GM19395 (cell line): ENCODE results near the gene MAB21L2.
"Not testable (repeated sequence)": the region's sequence is repeated elsewhere in the genome, so short reads cannot be mapped to it uniquely, and the experiment has no call there.

Experiments used
- ATAC-seq: cut with Tn5 transposase; IDR thresholded peaks from one replicate; pipeline ENCODE4 v1.9.1; 2021; ENCODE audit warnings: mild to moderate bottlenecking, moderate library complexity; ENCODE audit not compliant: unreplicated experiment

The MAB21L2 gene

DNA sequence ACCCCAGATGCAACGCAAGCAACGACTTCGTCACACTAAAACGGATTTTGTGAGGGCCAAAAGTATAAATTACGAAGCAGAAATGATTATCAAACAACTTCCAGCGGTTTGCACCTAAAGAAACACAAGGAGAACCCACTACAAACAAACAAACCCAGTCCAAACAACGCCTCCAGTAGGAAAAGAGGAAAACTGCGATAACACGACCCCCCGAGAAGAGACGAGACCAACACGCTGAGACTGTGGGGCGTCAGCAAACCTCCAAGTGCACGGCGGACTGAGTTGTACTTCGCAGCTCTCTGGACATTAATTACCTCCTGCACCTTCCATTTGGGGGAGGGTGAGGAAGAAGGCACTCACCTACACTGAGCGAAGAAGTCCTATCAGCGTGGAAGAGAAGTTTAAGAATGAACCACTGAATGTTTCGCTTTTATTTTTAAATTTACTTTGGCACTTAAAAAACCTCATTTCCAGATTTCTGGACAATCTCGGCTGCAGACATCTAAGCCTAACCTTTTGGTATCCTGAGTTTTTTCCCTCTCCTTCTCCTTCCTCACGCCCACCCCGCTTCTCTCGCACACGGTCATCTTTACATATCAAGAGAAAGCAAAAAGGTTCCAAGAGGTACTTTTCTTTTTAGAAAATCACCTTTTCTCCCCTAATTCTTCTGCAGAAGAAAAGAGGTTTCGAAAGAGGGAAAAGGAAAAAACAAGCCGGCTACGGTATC lies at the start of gene MAB21L2:
Gene MAB21L2 (plus strand): TSS at position 6 of the 727 bp plus-strand sequence. CDS start 879 bp downstream, outside the sequence.
- no peak for ATAC-seq

GRCh38 chr4:150533673-150534072 lies 48.3 kb upstream of the MAB21L2 start:
- ATAC-seq = no peak

DNA sequence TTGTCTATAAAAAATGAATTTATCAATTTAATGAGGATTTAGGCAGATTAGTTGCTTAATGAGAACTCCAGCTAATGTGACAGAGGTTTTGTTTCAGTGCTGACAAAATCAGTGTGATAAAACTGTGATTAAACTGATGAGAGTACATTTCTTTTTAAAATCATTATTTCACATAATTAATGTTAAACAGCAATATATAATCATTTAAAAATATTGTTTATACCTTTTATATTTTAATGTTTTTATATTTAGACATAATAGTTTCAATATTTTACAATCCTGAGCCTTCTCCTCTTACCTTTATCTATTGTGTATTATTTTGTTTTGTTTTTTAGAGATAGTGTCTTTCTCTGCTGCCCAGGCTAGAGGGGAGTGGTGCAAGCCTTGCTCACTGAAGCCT lies 47.1 kb upstream of the MAB21L2 start:
- no peak for ATAC-seq

- ATAC-seq = not testable (repeated sequence)
These were observed 44.0 kb upstream of the MAB21L2 start for GRCh38 chr4:150537911-150538310.

GRCh38 chr4:150540536-150540935 lies 41.4 kb upstream of the MAB21L2 start:
- no peak for ATAC-seq

DNA sequence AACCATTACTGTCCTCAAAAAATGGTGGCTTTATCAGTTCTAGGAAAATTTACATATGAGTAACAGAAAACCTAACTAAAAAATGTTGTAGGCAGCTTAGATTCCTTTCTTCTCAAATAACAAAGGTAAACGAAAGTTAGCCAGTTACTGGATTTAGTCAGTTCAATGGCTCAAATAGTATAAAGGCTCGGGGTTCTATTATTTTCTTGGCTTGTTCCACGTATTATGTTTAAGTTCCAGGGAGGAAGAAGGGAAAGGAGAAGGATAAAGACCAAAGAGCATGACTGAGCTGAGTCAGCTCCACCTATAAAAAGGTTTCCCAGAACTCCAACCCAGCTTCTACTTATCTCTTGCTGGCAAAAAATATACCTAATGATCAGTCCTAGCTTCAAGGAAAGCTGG lies 41.0 kb upstream of the MAB21L2 start:
- no peak for ATAC-seq

DNA sequence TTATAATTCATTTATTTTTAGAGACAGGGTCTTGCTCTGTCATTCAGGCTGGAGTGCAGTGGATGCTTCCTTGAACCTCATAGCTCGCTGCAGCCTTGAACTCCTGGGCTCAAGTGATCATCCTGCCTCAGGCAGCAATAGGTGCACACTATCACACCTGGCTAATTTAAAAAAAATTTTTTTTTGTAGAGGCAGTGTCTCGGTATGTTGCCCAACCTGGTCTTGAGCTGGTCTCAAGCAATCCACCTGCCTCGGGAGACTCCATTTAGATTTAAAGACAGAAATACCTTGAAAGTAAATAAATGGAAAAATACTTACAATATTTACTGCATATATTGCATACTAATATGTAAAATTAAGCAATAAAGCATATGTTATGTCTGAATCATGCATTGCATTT lies 40.3 kb upstream of the MAB21L2 start:
- no peak for ATAC-seq

DNA sequence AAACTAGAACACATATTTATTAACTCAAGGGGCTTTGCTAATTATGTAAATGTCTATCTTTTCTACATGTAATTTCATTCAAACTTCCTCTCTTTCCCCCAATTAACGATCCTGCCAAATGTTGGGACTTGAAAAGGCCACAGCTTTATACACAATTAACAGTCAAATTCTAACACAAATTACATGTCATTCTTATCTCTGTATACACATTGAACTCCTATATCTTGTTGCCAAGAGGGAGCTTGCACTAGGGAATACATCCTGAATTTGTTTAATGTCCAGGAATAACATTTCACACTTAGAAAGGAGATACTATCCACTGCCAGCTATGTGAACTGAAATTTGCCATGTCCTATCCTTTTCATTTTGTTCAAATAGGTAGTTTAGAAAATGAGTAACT lies 38.9 kb upstream of the MAB21L2 start:
- no peak for ATAC-seq

DNA sequence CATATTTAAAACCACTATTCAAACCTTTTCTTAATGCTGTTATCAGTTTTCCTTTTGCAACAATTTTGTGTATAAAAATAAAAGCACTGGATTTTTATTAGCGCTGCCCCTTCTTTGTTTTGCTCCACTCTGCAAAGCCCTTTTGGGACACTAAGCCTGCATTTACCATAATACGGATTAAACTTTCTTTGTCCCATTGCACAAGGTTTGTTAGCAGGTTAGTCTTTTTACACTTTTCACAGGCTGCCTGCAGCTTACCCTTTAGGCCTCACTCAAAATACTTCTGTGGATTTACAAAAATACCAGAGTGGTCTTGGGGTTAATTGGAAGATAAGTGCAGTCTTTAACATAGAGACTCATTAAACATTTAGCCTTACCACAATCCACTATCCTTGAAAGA lies 35.7 kb upstream of the MAB21L2 start:
- no peak for ATAC-seq

- ATAC-seq = no peak
These were observed 34.7 kb upstream of the MAB21L2 start for GRCh38 chr4:150547154-150547838.

DNA sequence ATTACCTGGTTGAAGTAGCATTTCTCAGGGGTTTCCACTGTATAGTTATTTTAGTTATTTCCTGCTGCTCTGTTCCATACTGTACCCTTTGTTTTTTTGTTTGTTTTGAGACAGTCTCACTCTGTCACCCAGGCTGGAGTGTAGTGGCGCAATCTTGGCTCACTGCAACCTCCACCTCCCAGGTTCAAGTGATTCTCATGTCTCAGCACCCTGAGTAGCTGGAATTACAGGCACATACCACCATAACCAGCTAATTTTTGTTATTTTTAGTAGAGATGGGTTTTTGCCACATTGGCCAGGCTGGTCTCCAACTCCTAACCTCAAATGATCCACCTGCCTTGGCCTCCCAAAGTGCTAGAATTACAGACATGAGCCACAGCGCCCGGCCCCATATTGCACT lies 24.1 kb upstream of the MAB21L2 start:
- not testable (repeated sequence) for ATAC-seq

- ATAC-seq = no peak
These were observed 20.7 kb upstream of the MAB21L2 start for GRCh38 chr4:150561143-150561737.

- ATAC-seq = no peak
These were observed 19.7 kb upstream of the MAB21L2 start for GRCh38 chr4:150562250-150562649.

- ATAC-seq = no peak
These were observed 19.2 kb upstream of the MAB21L2 start for GRCh38 chr4:150562751-150563150.

DNA sequence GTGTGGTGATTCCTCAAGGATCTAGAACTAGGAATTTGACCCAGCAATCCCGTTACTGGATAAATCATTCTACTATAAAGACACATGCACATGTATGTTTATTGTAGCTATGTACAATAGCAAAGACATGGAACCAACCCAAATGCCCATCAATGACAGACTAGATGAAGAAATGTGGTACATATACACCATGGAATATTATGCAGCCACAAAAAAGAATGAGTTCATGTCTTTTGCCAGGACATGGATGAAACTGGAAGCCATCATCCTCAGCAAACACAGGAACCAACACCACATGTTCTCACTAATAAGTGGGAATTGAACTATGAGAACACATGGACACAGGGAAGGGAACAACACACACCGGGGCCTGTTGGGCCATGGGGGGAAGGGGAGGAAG lies 17.0 kb upstream of the MAB21L2 start:
- not testable (repeated sequence) for ATAC-seq

- no peak for ATAC-seq
These were observed 14.9 kb upstream of the MAB21L2 start for GRCh38 chr4:150567070-150567469.

DNA sequence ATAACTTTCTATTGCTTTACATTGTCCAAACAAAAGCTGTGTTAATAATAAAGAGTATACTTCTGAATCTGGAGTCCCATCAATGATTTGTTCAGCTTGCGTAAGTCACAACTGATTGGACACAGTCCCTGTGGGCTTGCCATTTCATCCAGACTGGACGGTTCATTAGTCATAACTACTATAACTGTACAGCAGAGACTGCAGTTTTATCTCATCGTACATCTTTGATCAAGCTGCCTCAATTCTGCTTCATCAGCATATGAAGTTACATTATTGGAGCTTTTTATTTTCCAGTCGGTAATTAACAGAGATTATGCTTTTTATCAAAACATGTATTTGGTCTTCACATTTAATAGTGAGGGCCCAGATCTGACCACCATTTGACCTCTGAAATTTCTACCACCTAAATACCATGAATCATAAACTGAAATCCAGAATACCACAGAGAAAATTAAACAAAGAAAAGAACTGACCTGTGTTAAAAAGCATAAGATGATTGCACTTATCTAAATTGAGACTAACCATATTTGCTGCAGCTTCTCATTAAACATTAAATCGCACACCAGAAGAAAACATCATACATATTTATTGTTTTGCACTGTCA lies 12.5 kb upstream of the MAB21L2 start:
- ATAC-seq = no peak

DNA sequence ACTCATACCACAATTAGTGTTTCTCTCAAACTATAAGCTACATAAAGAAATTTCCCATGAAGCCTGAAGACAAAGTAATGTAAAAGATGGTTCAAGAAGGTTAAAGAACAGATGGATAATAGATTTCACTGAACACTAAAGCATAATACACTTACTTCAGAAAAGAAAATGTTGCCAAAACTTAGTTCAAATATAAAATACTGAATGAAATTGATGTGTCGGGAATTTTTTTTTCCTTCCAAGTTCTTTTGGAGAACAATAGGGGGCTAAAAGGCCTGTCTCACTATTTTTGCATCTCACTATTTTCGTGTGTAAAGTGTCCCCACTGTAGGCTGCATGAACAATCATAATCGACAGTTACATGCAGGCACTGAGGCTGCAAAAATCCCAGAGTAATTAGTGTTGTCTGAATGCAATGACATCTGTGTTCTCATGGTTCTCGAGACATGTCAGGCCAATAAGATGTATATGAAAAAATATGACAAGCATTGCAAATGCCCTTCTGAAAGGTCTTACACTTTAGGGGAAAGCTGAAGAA lies 11.9 kb upstream of the MAB21L2 start:
- ATAC-seq = no peak

GRCh38 chr4:150570862-150571261 lies 11.1 kb upstream of the MAB21L2 start:
- ATAC-seq = no peak

- ATAC-seq = no peak
These were observed 9.0 kb upstream of the MAB21L2 start for GRCh38 chr4:150572704-150573504.

DNA sequence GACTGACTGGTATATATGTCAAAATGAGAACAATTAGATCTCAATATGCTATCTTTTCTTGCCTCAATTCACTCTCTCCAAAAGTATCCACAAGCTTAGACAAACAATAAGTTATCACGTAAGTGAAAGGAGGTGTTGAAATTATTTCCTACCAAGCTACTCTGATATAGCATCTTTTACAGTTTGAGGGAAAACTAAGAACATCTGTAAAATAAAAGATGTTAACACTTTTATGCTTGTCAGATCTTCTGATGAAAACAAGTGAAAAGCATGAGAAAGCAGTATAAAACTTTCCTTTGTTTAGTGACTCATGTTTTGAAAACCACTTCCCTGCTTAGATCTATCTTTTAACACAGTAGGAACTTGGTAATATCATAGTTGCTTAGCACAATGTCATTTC lies 8.4 kb upstream of the MAB21L2 start:
- ATAC-seq = no peak
